Mucosa of rectum (tissue), 2 donors: ENCODE results near the gene TRPM5.

ENCODE experiments used
- H3K27ac ChIP-seq, 2 donors: one replicate each; pipeline ENCODE4 v1.7.0; 2013; ENCODE audit warnings: inconsistent platforms in 2 of 2, low read depth in 2 of 2, low read length in 2 of 2
- H3K27me3 ChIP-seq, 2 donors: one replicate each; pipeline ENCODE4 v1.7.0; 2013; ENCODE audit warnings: low read length in 2 of 2; ENCODE audit not compliant: control insufficient read depth in 2 of 2, insufficient read depth in 2 of 2
- H3K36me3 ChIP-seq, 2 donors: one replicate each; pipeline ENCODE4 v1.7.0; 2013; ENCODE audit warnings: low read length in 2 of 2; ENCODE audit not compliant: control insufficient read depth in 2 of 2, insufficient read depth in 2 of 2
- H3K4me1 ChIP-seq, 2 donors: one replicate each; pipeline ENCODE4 v1.7.0; 2013; ENCODE audit warnings: low read length in 2 of 2, mild to moderate bottlenecking in 1 of 2; ENCODE audit not compliant: control insufficient read depth in 2 of 2, insufficient read depth in 2 of 2
- H3K4me3 ChIP-seq, 2 donors: one replicate each; pipeline ENCODE4 v1.7.0; 2013; ENCODE audit warnings: low read length in 2 of 2
- H3K9ac ChIP-seq, 2 donors: one replicate each; pipeline ENCODE4 v1.7.0; 2013; ENCODE audit warnings: low read length in 2 of 2, low read depth in 1 of 2, mild to moderate bottlenecking in 1 of 2
- H3K9me3 ChIP-seq, 2 donors: one replicate each; pipeline ENCODE4 v1.7.0; 2013; ENCODE audit warnings: low read length in 2 of 2; ENCODE audit not compliant: control insufficient read depth in 2 of 2
- donor health status: healthy.
- donor health status: Normal muscosa, but diverticular disease.

TRPM5 gene

DNA sequence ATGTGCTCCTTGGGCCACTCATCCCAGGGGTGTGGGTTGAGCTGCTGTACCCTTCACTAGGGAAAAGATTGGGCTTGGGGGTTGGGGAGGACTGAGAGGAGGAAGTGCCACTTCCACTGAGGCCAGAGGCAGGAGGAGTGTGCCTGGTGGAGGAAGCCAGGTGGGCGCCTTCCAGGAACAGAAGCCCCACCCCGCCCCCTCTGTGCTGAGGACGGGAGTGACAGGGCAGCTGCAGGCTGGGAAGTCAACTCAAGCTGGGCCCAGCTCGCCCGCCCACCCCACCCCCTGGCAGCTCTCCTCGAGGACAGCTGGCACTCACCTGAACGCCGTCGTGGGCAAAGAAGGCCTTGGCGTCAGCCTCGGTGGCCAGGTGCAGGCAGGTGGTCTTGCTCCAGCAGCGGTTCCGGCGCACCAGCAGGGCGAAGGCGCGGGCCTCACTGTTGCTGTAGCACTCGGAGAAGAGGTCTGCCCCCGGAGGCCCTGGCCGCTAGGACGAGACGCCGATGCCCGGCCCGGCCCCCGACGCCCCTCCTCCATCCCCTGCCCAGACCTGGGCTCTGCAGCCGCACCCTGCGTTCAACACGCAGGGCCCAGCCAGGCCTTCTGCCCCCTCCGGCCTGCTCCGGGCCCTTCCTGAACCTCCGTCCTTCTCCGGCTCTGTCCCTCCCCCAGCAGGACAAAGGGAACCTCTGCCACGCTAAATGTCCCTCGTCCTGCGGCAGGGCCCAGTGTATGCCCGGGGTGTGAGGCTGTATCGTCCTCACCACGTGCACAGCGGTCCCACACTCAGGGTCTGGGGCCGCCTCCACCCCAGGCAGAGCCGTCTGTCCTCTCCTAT, 30.4 kb downstream of the TRPM5 start:
- peaks cover 2 to 6% of the 10 kb centered on the region in 2 donors for H3K27me3 ChIP-seq
- H3K27ac ChIP-seq, result no peak overlapping the region
- no peak overlapping the region for H3K4me3 ChIP-seq
- no peaks in the 10 kb centered on the region for H3K36me3 ChIP-seq
- H3K9ac ChIP-seq, result no peak overlapping the region
- H3K9me3 ChIP-seq, result no peaks in the 10 kb centered on the region
- H3K4me1 ChIP-seq, result no peaks in the 10 kb centered on the region

GRCh38 chr11:2412323-2412722, 32.0 kb downstream of the TRPM5 start:
- H3K27ac ChIP-seq, result no peak overlapping the region

DNA sequence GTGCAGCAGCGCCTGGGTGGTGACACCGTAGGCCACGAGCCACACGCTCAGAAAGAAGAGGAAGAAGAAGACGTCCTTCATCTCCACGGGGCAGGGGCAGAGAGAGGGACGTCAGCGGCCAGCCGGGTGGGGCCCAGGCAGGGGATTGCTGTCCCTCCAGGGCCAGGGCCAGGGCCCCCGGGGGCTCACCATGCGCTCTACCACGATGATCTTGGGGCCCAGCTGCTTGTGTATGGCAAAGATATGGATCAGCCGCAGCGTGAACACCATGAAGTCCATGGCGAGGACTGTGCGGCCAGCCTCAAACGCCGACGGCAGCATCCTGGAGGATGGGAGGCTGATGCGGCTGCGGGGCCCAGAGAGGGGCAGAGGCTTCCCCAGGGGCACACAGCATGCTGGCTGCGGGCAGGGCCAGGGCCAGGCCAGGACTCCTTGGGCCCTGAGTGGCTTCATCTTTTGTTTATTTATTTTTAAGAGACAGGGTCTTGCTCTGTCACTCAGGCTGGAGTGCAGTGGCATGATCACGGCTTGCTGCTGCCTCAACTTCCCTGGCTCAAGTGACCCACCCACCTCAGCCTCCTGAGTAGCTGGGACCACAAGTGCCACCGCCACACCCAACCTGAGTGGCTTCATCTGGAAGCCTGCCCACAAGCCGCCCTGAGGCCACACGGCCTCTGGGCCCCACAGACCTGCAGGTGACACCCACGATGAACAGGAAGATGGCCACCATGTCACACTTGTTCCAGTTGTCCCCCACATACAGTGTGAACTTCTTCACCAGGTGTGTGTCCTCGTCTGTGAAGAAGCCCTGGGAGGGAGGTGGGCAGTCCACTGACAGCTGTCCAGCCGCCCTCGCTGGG, 32.6 kb downstream of the TRPM5 start:
- Histone ChIP-seq H3K4me3 (no peak overlapping the region), H3K9me3 (no peaks in the 10 kb centered on the region), H3K4me1 (no peaks in the 10 kb centered on the region), H3K9ac (no peak overlapping the region), H3K27ac (no peak overlapping the region), H3K36me3 (no peaks in the 10 kb centered on the region), H3K27me3 (peaks cover 5 to 22% of the 10 kb centered on the region in 2 donors)

More at GRCh38 chr11:2412323-2412722, 32.0 kb downstream of the TRPM5 start:
- Histone ChIP-seq H3K36me3 (no peaks in the 10 kb centered on the region), H3K4me1 (no peaks in the 10 kb centered on the region), H3K27me3 (peaks cover 5 to 20% of the 10 kb centered on the region in 2 donors), H3K9ac (no peak overlapping the region), H3K9me3 (no peaks in the 10 kb centered on the region), H3K4me3 (no peak overlapping the region)

DNA sequence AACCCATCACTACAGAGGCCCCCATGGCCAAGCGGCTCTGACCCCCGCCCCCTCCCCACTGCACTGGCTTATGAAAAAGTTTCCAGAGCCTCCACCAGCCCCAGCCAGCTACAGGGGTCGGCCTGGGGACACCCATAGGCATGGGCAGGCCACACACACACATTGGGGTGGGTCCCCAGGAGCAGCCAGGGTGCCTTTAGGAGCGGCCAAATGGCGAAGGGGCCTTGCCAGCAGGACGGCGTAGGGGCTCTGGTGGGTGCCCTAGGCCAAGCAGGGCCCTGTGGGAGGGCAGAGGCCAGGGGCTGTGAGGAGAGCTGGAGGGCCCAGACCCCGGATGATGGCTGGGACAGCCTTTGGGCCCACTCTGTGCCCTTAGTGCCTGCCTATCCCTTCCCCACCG, 33.7 kb downstream of the TRPM5 start:
- Histone ChIP-seq H3K4me3 (no peak overlapping the region), H3K9me3 (no peaks in the 10 kb centered on the region), H3K9ac (no peak overlapping the region), H3K4me1 (no peaks in the 10 kb centered on the region), H3K27me3 (peaks cover 5 to 22% of the 10 kb centered on the region in 2 donors), H3K36me3 (no peaks in the 10 kb centered on the region), H3K27ac (no peak overlapping the region)

GRCh38 chr11:2409611-2410468, 34.5 kb downstream of the TRPM5 start:
- Histone ChIP-seq H3K9ac (no peak overlapping the region), H3K4me3 (no peak overlapping the region), H3K36me3 (no peaks in the 10 kb centered on the region), H3K9me3 (no peaks in the 10 kb centered on the region), H3K27ac (no peak overlapping the region), H3K4me1 (no peaks in the 10 kb centered on the region), H3K27me3 (peaks cover 5 to 22% of the 10 kb centered on the region in 2 donors)

DNA sequence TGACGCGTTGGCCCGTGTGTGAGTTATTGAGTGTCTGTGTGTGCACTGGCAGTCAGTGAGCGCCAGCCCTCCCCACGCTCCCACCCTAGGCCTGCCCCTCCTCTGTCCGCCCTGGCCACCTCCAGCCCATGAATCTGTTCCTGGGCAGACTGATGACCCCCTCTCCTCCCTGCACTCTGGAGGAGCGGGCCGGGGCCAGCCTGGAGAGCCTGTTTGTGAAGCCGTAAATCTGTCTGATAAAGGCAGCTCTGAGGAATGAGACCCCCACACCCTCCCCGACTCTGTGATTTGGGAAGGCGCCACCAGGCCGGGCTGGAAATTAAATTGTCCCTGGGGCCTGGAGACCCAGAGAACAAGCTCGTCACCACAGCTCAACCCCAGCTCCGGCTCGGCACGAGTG, 35.2 kb downstream of the TRPM5 start:
- no peaks in the 10 kb centered on the region for H3K9me3 ChIP-seq
- H3K9ac ChIP-seq, result no peak overlapping the region
- H3K27me3 ChIP-seq, result peaks cover 5 to 22% of the 10 kb centered on the region in 2 donors
- H3K27ac ChIP-seq, result no peak overlapping the region
- no peaks in the 10 kb centered on the region for H3K4me1 ChIP-seq
- no peak overlapping the region for H3K4me3 ChIP-seq
- peaks cover 0 to under 1% of the 10 kb centered on the region in 2 donors for H3K36me3 ChIP-seq

DNA sequence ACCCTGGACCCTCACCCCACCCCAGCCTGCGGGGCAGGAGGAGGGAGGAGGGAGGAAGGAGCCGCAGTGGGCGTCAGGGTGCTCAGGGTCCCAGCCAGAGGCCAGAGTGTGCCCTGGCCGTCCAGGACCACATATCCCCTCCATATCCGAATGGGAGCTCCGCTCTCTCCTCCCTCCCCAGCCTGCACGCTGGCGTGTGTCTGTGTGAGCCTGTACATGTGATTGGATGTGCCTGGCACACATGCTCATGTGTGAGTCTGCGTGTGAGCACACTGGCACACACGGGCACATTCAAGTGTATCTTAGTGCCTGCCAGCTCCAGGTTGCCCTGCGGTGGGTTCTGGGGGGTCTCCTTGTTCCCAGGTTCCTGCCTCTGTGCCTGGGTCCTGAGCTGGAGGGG, 35.6 kb downstream of the TRPM5 start:
- H3K4me3 ChIP-seq, result no peak overlapping the region
- no peaks in the 10 kb centered on the region for H3K9me3 ChIP-seq
- H3K27me3 ChIP-seq, result peaks cover 5 to 22% of the 10 kb centered on the region in 2 donors
- no peaks in the 10 kb centered on the region for H3K4me1 ChIP-seq
- peaks cover 0 to 5% of the 10 kb centered on the region in 2 donors for H3K36me3 ChIP-seq
- H3K27ac ChIP-seq, result no peak overlapping the region
- H3K9ac ChIP-seq, result no peak overlapping the region

DNA sequence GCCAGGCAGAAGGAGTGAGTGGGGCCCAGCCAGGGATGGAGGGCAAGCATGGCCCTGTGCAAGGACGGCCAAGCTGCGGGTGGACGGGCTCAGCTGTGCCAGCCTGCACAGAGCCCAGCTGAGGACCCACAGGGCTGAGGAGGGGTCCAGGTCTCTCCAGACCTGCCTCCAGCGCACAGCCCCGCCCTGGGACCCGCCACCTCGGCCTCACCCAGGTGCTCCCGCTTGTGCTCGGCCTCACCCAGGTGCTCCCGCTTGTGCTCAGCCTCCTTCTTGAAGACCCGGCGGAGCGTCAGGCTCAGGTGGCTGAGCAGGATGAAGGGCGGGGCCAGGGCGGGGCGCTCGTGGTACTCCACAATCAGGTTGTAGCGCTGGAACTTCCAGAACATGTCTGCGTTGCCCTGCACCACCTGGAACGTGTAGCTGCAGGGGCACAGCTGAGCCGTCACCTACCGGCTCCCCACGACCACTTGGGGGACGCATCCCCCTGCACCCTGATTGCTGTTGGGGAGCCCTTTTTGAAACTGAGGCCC, 37.4 kb downstream of the TRPM5 start:
- H3K9ac ChIP-seq, result no peak overlapping the region
- no peak overlapping the region for H3K27ac ChIP-seq
- no peaks in the 10 kb centered on the region for H3K9me3 ChIP-seq
- no peak overlapping the region for H3K4me3 ChIP-seq
- H3K36me3 ChIP-seq, result peaks cover 8 to 21% of the 10 kb centered on the region in 2 donors
- H3K27me3 ChIP-seq, result peaks cover 5 to 22% of the 10 kb centered on the region in 2 donors
- H3K4me1 ChIP-seq, result peaks cover 3% of the 10 kb centered on the region in 2 donors

- Histone ChIP-seq H3K9me3 (no peaks in the 10 kb centered on the region), H3K9ac (no peak overlapping the region), H3K27ac (no peak overlapping the region), H3K27me3 (peaks cover 5 to 22% of the 10 kb centered on the region in 2 donors), H3K36me3 (peaks cover 8 to 21% of the 10 kb centered on the region in 2 donors), H3K4me1 (peaks cover 8% of the 10 kb centered on the region in 2 donors), H3K4me3 (no peak overlapping the region)
Measured at GRCh38 chr11:2406451-2406850, 37.9 kb downstream of the TRPM5 start.
